Posterior cingulate gyrus (tissue), 11 donors: ENCODE results near the gene NUDT3.
A peak's percentile ranks its signal among the peaks of the same experiment; 100 is the strongest.

Source experiments
- DNase-seq, 10 donors: peaks; one replicate each; pipeline versions ENCODE4 v3.0.0 to v3.0.0-alpha.2; 2020 to 2021; ENCODE audit warnings: mixed read lengths in 3 of 10
- intact Hi-C: fragments of 100-400 bp; cut with DNase I; formaldehyde crosslinking; loops from one replicate; pipeline ENCODE4 v1.15.1; 2023

Gene NUDT3

GRCh38 chr6:34245032-34245760 is 147.3 kb downstream of the NUDT3 start:
- intact Hi-C loops = loop anchor here (5.0 kb wide), 1 partner anchor 362 kb away; no protein-coding TSS in a partner anchor
- peak in 3 of 10 donors; percentile 41 to 63 (median 49) for DNase-seq

GRCh38 chr6:34243901-34244884 is 148.3 kb downstream of the NUDT3 start:
- DNase-seq = peak in 7 of 10 donors; percentile 59 to 96 (median 82)
- intact Hi-C loops = no loop called here

DNA sequence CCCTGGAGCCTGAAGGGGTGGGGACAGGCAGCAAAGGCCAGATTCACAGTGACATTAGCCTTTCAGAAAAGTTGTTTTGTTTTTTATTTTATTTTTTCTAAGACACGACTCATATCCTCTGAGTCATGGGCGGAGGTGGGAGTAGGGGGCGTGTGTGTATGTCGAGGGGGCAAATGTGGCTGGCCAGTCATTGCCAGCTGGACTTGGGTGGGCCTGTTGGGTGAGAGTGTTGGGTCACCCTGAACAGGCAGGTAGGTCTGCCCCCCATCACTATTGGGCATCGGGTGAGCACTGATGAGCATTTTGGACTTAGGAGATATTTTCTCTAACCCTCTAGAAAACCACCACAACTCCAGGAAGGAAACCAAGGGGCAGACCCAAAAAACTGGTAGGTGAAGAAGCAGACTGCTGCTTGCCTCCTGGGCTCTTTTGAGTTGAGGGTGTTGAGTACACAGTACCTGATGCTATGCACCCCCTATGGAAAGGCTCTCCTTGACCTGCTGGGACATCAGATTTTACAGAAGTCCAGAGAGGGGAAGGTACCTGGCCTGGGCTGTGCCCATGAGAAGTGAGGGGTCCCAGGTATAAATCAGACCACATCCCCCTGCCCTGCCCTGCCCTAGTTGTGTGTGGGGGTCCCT is 149.2 kb downstream of the NUDT3 start:
- DNase-seq = peak in 3 of 10 donors; percentile 23 to 51 (median 25)
- intact Hi-C loops = no loop called here

DNA sequence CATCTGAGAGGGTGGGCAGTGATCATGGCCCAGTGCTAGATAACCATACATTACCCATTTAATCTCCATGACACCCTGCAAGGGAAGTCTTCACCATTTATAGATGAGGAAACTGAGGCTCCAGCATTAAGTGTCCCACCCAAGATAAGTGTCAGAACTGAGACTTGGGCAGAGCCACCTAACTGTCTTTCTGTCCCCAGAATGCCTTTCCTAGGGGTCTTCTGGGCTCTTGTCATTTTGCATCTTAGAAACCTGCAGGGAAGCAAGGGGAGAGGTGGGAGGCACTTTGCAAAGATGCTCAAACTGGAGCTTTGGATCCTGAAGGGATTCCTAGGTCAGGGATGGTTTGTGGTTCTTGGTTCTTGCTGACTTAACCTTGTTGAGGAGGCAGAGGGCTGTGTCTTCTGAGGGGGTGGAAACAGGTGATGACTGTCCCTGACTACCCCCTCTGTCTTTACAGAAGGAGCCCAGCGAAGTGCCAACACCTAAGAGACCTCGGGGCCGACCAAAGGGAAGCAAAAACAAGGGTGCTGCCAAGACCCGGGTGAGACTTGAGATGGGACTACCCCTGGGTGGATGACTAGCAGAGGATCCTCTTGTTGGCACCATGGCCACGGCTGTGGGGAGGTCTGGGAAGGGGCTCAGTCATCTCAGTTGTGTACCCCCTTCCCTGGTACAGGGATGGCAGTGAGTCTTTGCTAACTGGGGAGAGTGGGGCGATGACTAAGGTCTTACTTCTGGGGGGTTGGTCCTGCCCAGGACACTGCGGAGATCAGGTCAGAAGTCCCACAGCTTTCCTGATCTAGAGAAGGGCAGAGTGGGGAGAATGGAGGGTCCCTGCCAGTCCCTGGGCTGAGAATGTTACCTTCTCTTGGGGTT is 150.0 kb downstream of the NUDT3 start:
- intact Hi-C loops = no loop called here

GRCh38 chr6:34241351-34242215 is 150.9 kb downstream of the NUDT3 start:
- DNase-seq = peak in 3 of 10 donors; percentile 19 to 59 (median 50)

More for the DNA sequence above, 150.0 kb downstream of the NUDT3 start:
- peak in 3 of 10 donors; percentile 43 to 70 (median 55) for DNase-seq

GRCh38 chr6:34240329-34241248 is 151.9 kb downstream of the NUDT3 start:
- intact Hi-C loops = no loop called here
- peak in 3 of 10 donors; percentile 55 to 59 (median 55) for DNase-seq

More at GRCh38 chr6:34241351-34242215, 150.9 kb downstream of the NUDT3 start:
- intact Hi-C loops = no loop called here

DNA sequence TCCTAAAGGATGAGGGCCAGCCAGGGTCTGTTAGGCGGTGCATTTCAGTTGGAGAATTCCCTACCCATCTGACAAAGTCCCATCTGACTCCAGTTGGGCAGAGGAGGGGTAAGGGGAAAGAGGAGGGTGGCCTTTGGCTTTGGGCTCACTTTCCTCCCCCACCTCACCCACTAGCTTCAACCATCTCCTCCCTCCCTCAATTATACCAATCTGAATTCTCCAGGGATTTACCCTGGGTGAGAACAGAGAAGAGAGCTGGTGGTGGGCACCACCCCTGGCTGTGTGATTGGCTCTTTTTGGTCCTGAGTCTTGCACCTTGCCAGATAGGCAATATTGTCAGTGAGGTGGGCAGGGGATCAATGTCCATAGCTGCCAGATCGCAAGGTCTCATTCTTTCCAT is 152.6 kb downstream of the NUDT3 start:
- intact Hi-C loops = no loop called here
- peak in 2 of 10 donors; percentile 6 to 8 for DNase-seq

- peak in 2 of 10 donors; percentile 7 to 19 for DNase-seq
- intact Hi-C loops = no loop called here
These were observed 153.0 kb downstream of the NUDT3 start for GRCh38 chr6:34239500-34239825.

DNA sequence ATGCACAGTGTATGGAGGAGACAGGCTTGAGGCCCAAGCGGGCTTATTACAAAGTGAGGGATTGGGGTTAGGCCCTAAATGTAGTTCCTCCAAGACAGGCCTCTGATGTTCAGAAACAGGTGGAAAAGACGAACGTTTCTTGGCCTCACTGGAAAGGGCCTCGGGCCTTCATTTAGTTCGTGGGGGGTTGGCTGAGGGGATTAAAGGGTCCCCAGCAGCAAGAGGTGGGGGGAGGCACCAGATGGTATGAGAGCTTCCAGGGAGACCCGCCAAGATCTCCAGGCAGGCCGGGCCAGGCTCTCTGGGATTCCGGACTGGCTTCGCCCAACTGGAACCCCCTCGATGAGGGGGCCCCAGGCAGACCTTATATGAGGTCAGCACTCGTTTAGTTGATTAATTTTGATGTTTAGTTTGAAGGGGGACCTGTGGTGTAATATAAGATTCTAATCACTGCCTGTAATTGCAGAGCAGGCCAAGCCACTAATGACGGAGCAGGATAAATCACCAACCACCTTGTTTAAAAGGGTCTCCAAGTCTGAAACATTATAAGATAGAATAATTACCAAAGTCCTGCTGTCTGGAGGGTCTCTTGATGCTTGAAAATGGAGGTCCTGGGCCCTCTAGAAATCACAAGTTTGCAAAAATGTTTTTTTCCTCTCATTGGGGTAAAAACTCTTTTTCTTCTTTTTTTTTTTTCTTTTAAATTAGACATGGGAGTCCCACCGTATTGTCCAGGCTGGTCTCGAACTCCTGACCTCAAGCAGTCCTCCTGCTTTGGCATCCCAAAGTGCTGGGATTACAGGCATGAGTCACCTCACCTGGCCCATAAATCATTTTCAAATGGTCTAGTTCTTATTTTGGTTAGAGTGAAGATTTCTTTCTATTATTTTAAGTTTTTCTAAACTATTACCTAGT is 153.6 kb downstream of the NUDT3 start:
- peak in 3 of 10 donors; percentile 37 to 61 (median 58) for DNase-seq
- intact Hi-C loops = no loop called here

- peak in 5 of 10 donors; percentile 34 to 91 (median 76) for DNase-seq
These were observed 154.5 kb downstream of the NUDT3 start for GRCh38 chr6:34237722-34238584.

GRCh38 chr6:34237316-34237721 is 155.2 kb downstream of the NUDT3 start:
- peak in 2 of 10 donors; percentile 55 to 66 for DNase-seq
- intact Hi-C loops = loop anchor here (1.0 kb wide), 1 partner anchor 11 kb away; no protein-coding TSS in a partner anchor

More at GRCh38 chr6:34237722-34238584, 154.5 kb downstream of the NUDT3 start:
- intact Hi-C loops = loop anchor here (1.0 kb wide), 1 partner anchor 10 kb away; no protein-coding TSS in a partner anchor

GRCh38 chr6:34236443-34237315 is 155.8 kb downstream of the NUDT3 start, which contains the start of gene HMGA1:
TSS of gene HMGA1 (plus strand) at chr6:34236873. CDS start at chr6:34240781, 3,908 bp downstream.
- DNase-seq = peak; percentile 71 to 97 (median 86)
- intact Hi-C loops = loop anchor here (1.0 kb wide), 1 partner anchor 12 kb away; no protein-coding TSS in a partner anchor

- intact Hi-C loops = no loop called here
- DNase-seq = peak in 2 of 10 donors; percentile 63 to 76
These were observed 156.4 kb downstream of the NUDT3 start for GRCh38 chr6:34236131-34236442.
